ENCODE data around the gene CTTN. TPM values are rescaled to one million over a fixed set of nuclear protein-coding genes. Genes with fewer than 3 reads are reported as not detected.

The CTTN gene
- total RNA-seq = 187 TPM

DNA sequence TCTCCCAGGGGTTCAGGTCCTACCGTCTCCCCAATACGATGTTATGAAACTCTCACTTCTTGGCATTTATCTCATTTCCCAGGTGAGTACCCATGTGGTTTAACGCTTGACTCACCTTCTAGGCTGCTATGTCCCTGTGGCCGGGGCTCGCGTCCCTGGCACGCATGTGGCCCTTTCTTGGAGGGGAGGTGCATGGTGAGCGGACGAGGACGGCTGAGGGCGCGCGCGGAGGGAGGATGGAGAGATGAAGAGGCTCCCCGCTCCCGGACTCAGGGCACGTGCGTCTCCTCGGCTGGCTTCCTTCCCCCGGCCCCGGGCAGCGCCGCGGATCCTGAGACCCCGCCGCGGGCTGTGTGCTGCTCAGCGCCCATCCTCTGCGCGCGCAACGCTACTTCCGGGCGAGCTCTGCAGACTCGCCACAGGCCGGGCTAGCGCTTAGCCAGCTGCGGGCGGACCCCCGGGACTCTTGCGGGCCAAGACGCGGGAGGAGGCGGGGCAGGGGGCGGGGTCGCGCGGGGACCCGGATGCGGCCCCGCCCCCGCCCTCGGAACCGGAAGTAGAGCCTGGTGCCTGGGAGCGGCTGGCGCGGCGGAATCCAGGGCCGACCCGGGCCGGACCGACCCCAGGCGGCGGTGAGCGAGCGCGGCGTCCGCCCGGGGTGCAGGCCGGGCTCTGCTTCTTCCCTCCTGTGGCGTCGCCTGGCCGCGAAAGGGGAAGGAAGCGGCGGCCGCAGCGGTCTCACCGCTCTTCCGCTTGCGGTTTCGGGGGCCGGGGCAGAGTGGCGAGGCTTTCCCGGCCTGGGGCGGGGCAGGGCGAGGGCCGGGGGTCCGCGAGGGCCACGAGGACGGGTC, at the start of gene CTTN:
Gene CTTN (plus strand): TSS at position 547 of the 851 bp plus-strand sequence. CDS start 8,769 bp downstream, outside the sequence.

Other genes starting within 250 kb of the CTTN start
- gene FADD, start 195.2 kb upstream of the CTTN start, total RNA-seq = 13.8 TPM
- 71.7 TPM for gene PPFIA1, start 127.8 kb upstream of the CTTN start, total RNA-seq